HepG2 (cell line): Measurements from ENCODE around the gene SF3A2. TPM values are rescaled to one million over a fixed set of nuclear protein-coding genes. Genes with fewer than 3 reads are reported as not detected.

Experiments
- ATF5 ChIP-seq: sonication (generic); formaldehyde crosslinking; IDR thresholded peaks from 2 replicates; pipeline ENCODE4 v1.4.0; 2020; ENCODE audit warnings: mild to moderate bottlenecking, low read depth, missing genetic modification reagents
- BORCS8-MEF2B ChIP-seq: sonication (generic); formaldehyde crosslinking; IDR thresholded peaks from 2 replicates; pipeline ENCODE4 v1.8.0; 2022; ENCODE audit warnings: mild to moderate bottlenecking, missing genetic modification reagents
- EEA1 ChIP-seq: sonication (generic); formaldehyde crosslinking; IDR thresholded peaks from 2 replicates; pipeline ENCODE4 v1.5.1; 2020; ENCODE audit warnings: mild to moderate bottlenecking, missing genetic modification reagents, borderline replicate concordance
- HOXD1 ChIP-seq: sonication (generic); formaldehyde crosslinking; IDR thresholded peaks from 2 replicates; pipeline ENCODE4 v1.5.0; 2020; ENCODE audit warnings: missing genetic modification reagents
- KAT8 ChIP-seq: IDR thresholded peaks from 2 replicates; pipeline ENCODE4 v1.6.1; 2016; ENCODE audit warnings: missing genetic modification reagents, missing compliant biosample characterization
- KLF11 ChIP-seq: IDR thresholded peaks from 2 replicates; pipeline ENCODE4 v1.6.1; 2016; ENCODE audit warnings: missing compliant biosample characterization
- MEIS1 ChIP-seq: sonication (generic); formaldehyde crosslinking; IDR thresholded peaks from 2 replicates; pipeline ENCODE4 v1.9.0; 2021; ENCODE audit warnings: mild to moderate bottlenecking, missing genetic modification reagents, moderate library complexity, borderline replicate concordance
- PCBP2 ChIP-seq: fragments of 200-400 bp; formaldehyde crosslinking; optimal IDR thresholded peaks from 2 replicates; pipeline ENCODE3; 2018; ENCODE audit warnings: low read length, low read depth; ENCODE audit not compliant: poor library complexity, severe bottlenecking
- PHF8 ChIP-seq: sonication (generic); formaldehyde crosslinking; IDR thresholded peaks from 2 replicates; pipeline ENCODE4 v1.5.0; 2020; ENCODE audit warnings: missing genetic modification reagents
- RNF2 ChIP-seq: fragments of 450-650 bp; conservative IDR thresholded peaks from 2 replicates; pipeline ENCODE4 v1.6.1; 2016; ENCODE audit warnings: low read depth
- THAP7 ChIP-seq: sonication (generic); formaldehyde crosslinking; IDR thresholded peaks from 2 replicates; pipeline ENCODE4 v1.8.1; 2023; ENCODE audit warnings: mild to moderate bottlenecking, missing genetic modification reagents
- THRA ChIP-seq: sonication (generic); formaldehyde crosslinking; IDR thresholded peaks from 2 replicates; pipeline ENCODE4 v1.4.0; 2020; ENCODE audit warnings: missing genetic modification reagents, borderline replicate concordance
- YEATS4 ChIP-seq: sonication (generic); formaldehyde crosslinking; IDR thresholded peaks from 2 replicates; pipeline ENCODE4 v1.4.0; 2020; ENCODE audit warnings: missing genetic modification reagents, borderline replicate concordance
- ZBTB43 ChIP-seq: sonication (generic); formaldehyde crosslinking; conservative IDR thresholded peaks from 2 replicates; pipeline ENCODE4 v1.4.0; 2020; ENCODE audit warnings: missing genetic modification reagents
- ZFX ChIP-seq: sonication (generic); formaldehyde crosslinking; IDR thresholded peaks from 2 replicates; pipeline ENCODE4 v1.4.0; 2020; ENCODE audit warnings: mild to moderate bottlenecking, low read depth, missing genetic modification reagents, moderate library complexity
- ZNF24 ChIP-seq: fragments of 450-650 bp; IDR thresholded peaks from 2 replicates; pipeline ENCODE4 v1.6.1; 2017; ENCODE audit warnings: antibody characterized with exemption, mild to moderate bottlenecking
- ZNF264 ChIP-seq: sonication (generic); formaldehyde crosslinking; IDR thresholded peaks from 2 replicates; pipeline ENCODE4 v1.4.0; 2020; ENCODE audit warnings: missing genetic modification reagents
- ZNF383 ChIP-seq: sonication (generic); formaldehyde crosslinking; IDR thresholded peaks from 2 replicates; pipeline ENCODE4 v1.4.0; 2020; ENCODE audit warnings: missing genetic modification reagents, mild to moderate bottlenecking, borderline replicate concordance
- ZNF432 ChIP-seq: sonication (generic); formaldehyde crosslinking; IDR thresholded peaks from 2 replicates; pipeline ENCODE4 v1.5.0; 2020; ENCODE audit warnings: missing genetic modification reagents, mild to moderate bottlenecking, borderline replicate concordance
- ZNF644 ChIP-seq: IDR thresholded peaks from 2 replicates; pipeline ENCODE4 v1.6.1; 2016; ENCODE audit warnings: low read depth
- ZNF710 ChIP-seq: sonication (generic); formaldehyde crosslinking; IDR thresholded peaks from 2 replicates; pipeline ENCODE4 v1.5.0; 2020; ENCODE audit warnings: mild to moderate bottlenecking, missing genetic modification reagents, borderline replicate concordance
- ZNF841 ChIP-seq: sonication (generic); formaldehyde crosslinking; IDR thresholded peaks from 2 replicates; pipeline ENCODE4 v1.8.1; 2023; ENCODE audit warnings: missing genetic modification reagents, borderline replicate concordance
- ZSCAN20 ChIP-seq: sonication (generic); formaldehyde crosslinking; IDR thresholded peaks from 2 replicates; pipeline ENCODE4 v1.4.0; 2020; ENCODE audit warnings: missing genetic modification reagents, mild to moderate bottlenecking, borderline replicate concordance
- polyA plus RNA-seq, 8 experiments: library from polyadenylated mRNA; depleted of rRNA in 3 of 8; stranded (reverse) in 7 of 8; unstranded in 1 of 8; fragments of >200 nt; fragmentation: Illumina TruSeq in 4 of 8; extraction: Trizol in 4 of 8; gene quantifications; 2 replicates each; pipeline versions ENCODE4 v1.2.1 to v1.2.3, GENCODE V29; 2011 to 2016; ENCODE audit warnings: low read depth in 4 of 8, missing spikeins in 1 of 8, mixed read lengths in 1 of 8; ENCODE audit not compliant: insufficient read depth in 1 of 8
- total RNA-seq, 5 experiments: library from RNA; depleted of rRNA; stranded (reverse); fragments of >200 nt; fragmentation: Illumina TruSeq; extraction: Trizol; gene quantifications; 2 replicates each; pipeline ENCODE4 v1.2.3, GENCODE V29; 2016; ENCODE audit warnings: low read depth in 1 of 5
- TF ChIP-seq, protein P1 (sequence below): sonication (generic); formaldehyde crosslinking; IDR thresholded peaks from 2 replicates; pipeline ENCODE4 v1.4.0; 2020; ENCODE audit warnings: missing genetic modification reagents, borderline replicate concordance

SF3A2 gene
- total and polyA plus RNA-seq, 2 of the 13 experiments (the other 11 are each of a cell fraction or from before 2014, with no cell fraction given), result 8.6 to 8.8 TPM

- TF ChIP-seq ZNF264 (CRISPR knock-in tag), result 0 out of 2 replicates have a peak, but pooled peaks have one; percentile 26
- TF ChIP-seq THAP7, result no peak
- TF ChIP-seq KAT8 (CRISPR knock-in tag), result no peak
- no peak for TF ChIP-seq ZNF710
- no peak for TF ChIP-seq ZNF841 (CRISPR knock-in tag)
- TF ChIP-seq HOXD1 (CRISPR knock-in tag), result 0 out of 2 replicates have a peak, but pooled peaks have one; percentile 55
- peak; percentile 56; the same call in 1 of the 2 replicates for TF ChIP-seq ZBTB43 (CRISPR knock-in tag)
- no peak for TF ChIP-seq THRA (CRISPR knock-in tag)
- TF ChIP-seq PCBP2, result no peak
- TF ChIP-seq ZNF432 (CRISPR knock-in tag), result no peak
- TF ChIP-seq BORCS8-MEF2B (CRISPR knock-in tag), result no peak
- TF ChIP-seq, protein P1, sequence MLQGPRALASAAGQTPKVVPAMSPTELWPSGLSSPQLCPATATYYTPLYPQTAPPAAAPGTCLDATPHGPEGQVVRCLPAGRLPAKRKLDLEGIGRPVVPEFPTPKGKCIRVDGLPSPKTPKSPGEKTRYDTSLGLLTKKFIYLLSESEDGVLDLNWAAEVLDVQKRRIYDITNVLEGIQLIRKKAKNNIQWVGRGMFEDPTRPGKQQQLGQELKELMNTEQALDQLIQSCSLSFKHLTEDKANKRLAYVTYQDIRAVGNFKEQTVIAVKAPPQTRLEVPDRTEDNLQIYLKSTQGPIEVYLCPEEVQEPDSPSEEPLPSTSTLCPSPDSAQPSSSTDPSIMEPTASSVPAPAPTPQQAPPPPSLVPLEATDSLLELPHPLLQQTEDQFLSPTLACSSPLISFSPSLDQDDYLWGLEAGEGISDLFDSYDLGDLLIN (CRISPR knock-in tag), result no peak
- no peak for TF ChIP-seq ZNF24
- no peak for TF ChIP-seq ZNF644 (CRISPR knock-in tag)
- peak; percentile 30; the same call in 1 of the 2 replicates for TF ChIP-seq PHF8 (CRISPR knock-in tag)
- TF ChIP-seq ATF5 (CRISPR knock-in tag), result no peak
- peak; percentile 98; the same call in 1 of the 2 replicates for TF ChIP-seq ZSCAN20 (CRISPR knock-in tag)
- no peak for TF ChIP-seq KLF11 (CRISPR knock-in tag)
- no peak for TF ChIP-seq ZNF383
- no peak; the same call in 1 of the 2 replicates for TF ChIP-seq EEA1 (CRISPR knock-in tag)
- TF ChIP-seq ZFX (CRISPR knock-in tag), result peak; percentile 37; the same call in 1 of the 2 replicates
- no peak for TF ChIP-seq RNF2
- TF ChIP-seq MEIS1 (CRISPR knock-in tag), result no peak; the same call in 1 of the 2 replicates
- TF ChIP-seq YEATS4, result no peak
Observed at GRCh38 chr19:2252797-2253105, 16.1 kb downstream of the SF3A2 start (continued).
